ENCODE measurements around the gene FAM171A2. TPM values are rescaled to one million over a fixed set of nuclear protein-coding genes. Genes with fewer than 3 reads are reported as not detected.

The FAM171A2 gene
- 2.6 and 3.2 TPM in 2 replicates for total RNA-seq

GRCh38 chr17:44363613-44364159 lies at the start of gene FAM171A2:
Gene FAM171A2 (minus strand): TSS chr17:44363853. CDS start chr17:44363714, 139 bp downstream.

GRCh38 chr17:44389281-44389680 lies 25.6 kb upstream of the FAM171A2 start, which contains the start of gene ITGA2B:
Gene ITGA2B (minus strand): TSS chr17:44389649. CDS start chr17:44389473, 176 bp downstream.

GRCh38 chr17:44344939-44345453 lies 18.7 kb downstream of the FAM171A2 start, which contains the start of gene GRN:
Gene GRN (plus strand): TSS chr17:44345302. CDS start chr17:44349165, 3,863 bp downstream.

GRCh38 chr17:44324571-44325275 lies 38.9 kb downstream of the FAM171A2 start, which contains the start of gene SLC25A39:
Gene SLC25A39 (minus strand): TSS chr17:44324823. CDS start chr17:44323562, 1,261 bp downstream.

GRCh38 chr17:44308320-44308818 lies 55.3 kb downstream of the FAM171A2 start, which contains the start of gene RUNDC3A:
Gene RUNDC3A (plus strand): TSS chr17:44308601. CDS start chr17:44308833, 232 bp downstream.

Other genes starting within 250 kb of the FAM171A2 start
- 39.0 and 42.1 TPM in 2 replicates for gene HDAC5, start 240.2 kb downstream of the FAM171A2 start, total RNA-seq
- 5.0 and 7.2 TPM in 2 replicates for gene HROB, start 221.9 kb downstream of the FAM171A2 start, total RNA-seq
- 0.15 TPM in 1 of 2 replicates, not detected in the other for gene ASB16, start 193.1 kb downstream of the FAM171A2 start, total RNA-seq
- gene TMUB2, start 176.9 kb downstream of the FAM171A2 start, total RNA-seq: 26.7 and 27.2 TPM in 2 replicates
- 28.8 and 55.3 TPM in 2 replicates for gene ATXN7L3, start 164.0 kb downstream of the FAM171A2 start, total RNA-seq
- 50.5 and 55.8 TPM in 2 replicates for gene UBTF, start 144.2 kb downstream of the FAM171A2 start, total RNA-seq
- not detected in 2 replicates for gene SLC4A1, start 95.7 kb downstream of the FAM171A2 start, total RNA-seq
- not detected in 2 replicates for gene RUNDC3A, start 55.3 kb downstream of the FAM171A2 start, total RNA-seq
- 100 and 102 TPM in 2 replicates for gene SLC25A39, start 39.0 kb downstream of the FAM171A2 start, total RNA-seq
- gene GRN, start 18.6 kb downstream of the FAM171A2 start, total RNA-seq: 445 and 504 TPM in 2 replicates
- 0.39 TPM in 1 of 2 replicates, not detected in the other for gene ITGA2B, start 25.8 kb upstream of the FAM171A2 start, total RNA-seq
- 12.9 and 14.0 TPM in 2 replicates for gene GPATCH8, start 139.6 kb upstream of the FAM171A2 start, total RNA-seq
- gene FZD2, start 193.6 kb upstream of the FAM171A2 start, total RNA-seq: 0.07 and 0.34 TPM in 2 replicates